Measurements from ENCODE around the gene ALG12.
"Not testable (repeated sequence)": the region's sequence is repeated elsewhere in the genome, so short reads cannot be mapped to it uniquely, and the experiment has no call there.

ALG12 gene

DNA sequence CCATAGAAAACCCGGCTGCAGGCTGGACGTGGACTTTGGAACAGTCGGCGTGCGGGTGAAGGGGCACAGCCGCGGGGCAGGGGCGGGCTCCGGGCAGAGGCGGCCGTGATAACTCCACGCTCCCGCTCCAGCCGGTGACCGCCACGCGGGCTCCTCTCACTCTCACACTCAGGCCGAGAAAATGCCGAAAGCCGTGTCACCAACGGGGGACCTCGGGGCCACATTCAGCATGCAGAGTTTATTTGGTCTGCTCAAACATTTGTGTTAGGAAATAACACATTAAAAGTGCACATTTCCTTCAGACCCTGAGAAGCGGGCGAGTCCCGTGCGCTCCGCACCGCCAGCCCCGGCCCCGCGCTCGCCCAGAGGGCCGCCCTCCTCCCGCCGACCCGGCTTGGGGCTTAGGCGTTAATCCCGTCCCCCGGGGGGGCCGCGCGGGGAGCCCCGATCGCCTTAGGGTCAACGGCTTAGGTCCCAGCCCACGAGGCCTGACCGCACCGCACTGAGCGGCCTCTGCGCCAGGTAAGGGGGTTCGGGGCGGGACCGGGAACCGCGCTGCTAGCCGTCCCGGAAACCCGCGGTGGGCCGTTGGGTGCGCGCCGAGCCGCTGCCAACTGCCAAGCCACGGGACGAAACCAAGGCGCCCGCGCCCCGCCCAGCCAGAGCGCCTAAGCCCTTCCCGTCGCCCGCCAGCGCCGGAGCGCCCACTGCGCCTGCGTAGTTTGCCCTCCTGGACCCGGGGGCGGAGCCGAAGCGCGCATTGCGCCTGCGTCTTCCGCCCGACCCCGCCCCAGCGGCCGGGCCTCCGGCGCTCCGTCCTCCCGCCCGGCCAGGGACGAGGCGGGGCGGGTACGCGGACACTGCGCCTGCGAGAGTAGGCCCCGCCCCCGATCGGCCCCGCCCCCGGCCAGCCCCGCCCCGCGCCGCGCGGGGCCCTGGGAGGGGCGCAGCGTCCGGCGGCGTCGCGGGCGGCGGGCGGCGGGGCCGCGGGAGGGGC is 65.0 kb downstream of the ALG12 start, which contains the start of gene ZBED4:
Gene ZBED4 (plus strand): TSS at position 947 of the 997 bp plus-strand sequence. CDS start 29,819 bp downstream, outside the sequence.
- Mint-ChIP-seq H3K4me1 (peaks cover 54% of the 10 kb centered on the region), H3K27ac (peak within 1 kb of the TSS; percentile 93 to 98), H3K27me3 (peaks cover 30% of the 10 kb centered on the region), H3K4me3 (peak within 1 kb of the TSS; percentile 92 to 99), H3K9me3 (no peaks in the 10 kb centered on the region)
- ATAC-seq (peak; percentile 86), DNase-seq (peak; percentile 99 to 100)

GRCh38 chr22:49852568-49852897 is 65.7 kb downstream of the ALG12 start:
- Mint-ChIP-seq H3K4me1 (peaks cover 52% of the 10 kb centered on the region), H3K27me3 (peaks cover 37% of the 10 kb centered on the region), H3K4me3 (peak overlapping the region; percentile 74)
- not testable (repeated sequence) for H3K27ac Mint-ChIP-seq, DNase-seq, H3K9me3 Mint-ChIP-seq, ATAC-seq

DNA sequence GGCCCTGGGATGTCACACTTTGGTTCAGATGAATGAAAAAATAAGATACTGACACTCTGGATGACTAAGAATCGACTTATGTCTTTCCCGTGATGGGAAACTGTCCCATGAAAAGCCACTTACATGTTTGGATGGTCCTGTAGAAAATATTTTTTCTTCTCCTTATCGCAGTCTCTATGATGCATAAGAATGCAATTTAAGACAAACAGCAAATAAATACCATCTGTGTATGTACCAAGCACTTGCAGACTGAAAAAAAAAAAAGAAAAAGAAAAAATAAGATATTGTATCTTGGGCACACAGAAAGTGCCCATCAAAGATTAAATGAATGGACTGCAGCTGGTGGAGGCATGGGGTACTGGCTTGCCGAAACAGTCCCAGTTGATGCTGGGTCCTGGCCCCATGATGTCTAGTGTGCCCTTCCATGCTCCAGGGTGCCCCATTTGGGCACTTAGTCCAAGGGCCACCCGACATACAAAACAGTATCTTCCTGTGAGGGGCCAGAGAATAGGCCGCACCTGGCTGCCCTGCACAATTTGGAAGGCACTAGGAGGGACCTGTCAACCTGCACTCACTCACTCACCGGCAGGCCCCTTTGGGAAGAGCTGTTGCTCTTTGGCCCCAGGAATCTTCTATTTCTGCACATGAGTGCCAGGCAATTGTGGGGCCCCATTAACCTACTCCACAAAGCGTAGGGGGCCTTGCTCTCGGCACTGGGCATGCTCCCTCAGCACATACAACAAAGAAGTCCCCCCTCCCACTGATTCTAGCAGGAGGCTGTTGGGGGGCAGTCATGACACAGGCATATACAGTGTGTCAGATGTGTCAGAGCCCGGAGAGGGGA is 67.1 kb downstream of the ALG12 start:
- Mint-ChIP-seq H3K4me3 (peak overlapping the region; percentile 63 to 75), H3K27me3 (peaks cover 50% of the 10 kb centered on the region), H3K4me1 (peaks cover 44% of the 10 kb centered on the region), H3K27ac (peak overlapping the region; percentile 12 to 80), H3K9me3 (no peaks in the 10 kb centered on the region)
- ATAC-seq (no peak), DNase-seq (no peak)

Measured in stimulated activated naive CD8-positive, alpha-beta T cell treated with anti-CD3 and anti-CD28 coated beads, Interleukin-15, amount 100 ng/mL, for 72 hours (primary cell).